Activated CD8-positive, alpha-beta memory T cell treated with anti-CD3 and anti-CD28 coated beads for 1 hour (primary cell): Measurements from ENCODE around the gene LUC7L.
"Not testable (repeated sequence)": the region's sequence is repeated elsewhere in the genome, so short reads cannot be mapped to it uniquely, and the experiment has no call there.

ENCODE experiments used
- DNase-seq, 2 donors: peaks; one replicate each; pipeline ENCODE4 v3.0.0-alpha.2; 2020; ENCODE audit warnings: low read depth in 1 of 2; ENCODE audit errors: extremely low read depth in 1 of 2

LUC7L gene

GRCh38 chr16:180681-181564, 48.3 kb downstream of the LUC7L start:
- peak; percentile 55 to 80 for DNase-seq

- DNase-seq: peak in 1 of 2 donors; percentile 19
Measured at GRCh38 chr16:180101-180675, 49.1 kb downstream of the LUC7L start, which contains the start of gene HBQ1. HBQ1 (plus strand) TSS chr16:180459; CDS start chr16:180487, 28 bp downstream.

GRCh38 chr16:179211-180092, 49.8 kb downstream of the LUC7L start:
- no peak for DNase-seq

- no peak for DNase-seq
Measured at GRCh38 chr16:178668-179015, 50.6 kb downstream of the LUC7L start.

GRCh38 chr16:177981-178667, 51.1 kb downstream of the LUC7L start:
- DNase-seq: no peak

GRCh38 chr16:177394-177822, 51.8 kb downstream of the LUC7L start:
- no peak for DNase-seq

- not testable (repeated sequence) for DNase-seq
Measured at GRCh38 chr16:176477-177382, 52.5 kb downstream of the LUC7L start, which contains the start of gene HBA1. HBA1 (plus strand) TSS chr16:176680; CDS start chr16:176717, 37 bp downstream.

GRCh38 chr16:176006-176405, 53.2 kb downstream of the LUC7L start:
- not testable (repeated sequence) for DNase-seq

GRCh38 chr16:175011-175949, 54.0 kb downstream of the LUC7L start:
- DNase-seq: no peak

- not testable (repeated sequence) for DNase-seq
Measured at GRCh38 chr16:173928-174769, 55.1 kb downstream of the LUC7L start.

- DNase-seq: not testable (repeated sequence)
Measured at GRCh38 chr16:173211-173854, 55.9 kb downstream of the LUC7L start.

- not testable (repeated sequence) for DNase-seq
Measured at GRCh38 chr16:172374-172941, 56.8 kb downstream of the LUC7L start, which contains the start of gene HBA2. HBA2 (plus strand) TSS chr16:172876; CDS start chr16:172913, 37 bp downstream.

GRCh38 chr16:170788-171187, 58.5 kb downstream of the LUC7L start:
- no peak for DNase-seq

GRCh38 chr16:170088-170507, 59.2 kb downstream of the LUC7L start:
- DNase-seq: not testable (repeated sequence)

- DNase-seq: no peak
Measured at GRCh38 chr16:169014-169413, 60.2 kb downstream of the LUC7L start.

GRCh38 chr16:168424-168823, 60.8 kb downstream of the LUC7L start:
- DNase-seq: no peak
